Pancreas (tissue), 10 donors: ENCODE measurements around the gene ACKR3. TPM values are rescaled to one million over a fixed set of nuclear protein-coding genes. Genes with fewer than 3 reads are reported as not detected.

Source experiments
- ATAC-seq, 4 donors: fragments of 200-7000 bp; cut with Tn5 transposase; one replicate each; pipeline versions ENCODE4 v1.8.0 to v1.9.1; 2020; ENCODE audit warnings: mild to moderate bottlenecking in 4 of 4, moderate library complexity in 4 of 4
- DNase-seq, 6 donors: peaks; one replicate each; pipeline ENCODE4 v3.0.0-alpha.2; 2020
- FAIRE-seq: peaks from 2 replicates; lab custom pipeline; 2012; peaks lifted over from hg19 to GRCh38; lab: Jason Lieb, UNC
- H3K27ac ChIP-seq, 4 donors: fragments of 200-600 bp; sonication (generic); 1 replicate in 3 of 4; 2 replicates in 1 of 4; pipeline versions ENCODE4 v1.5.0 to v1.8.0; 2020
- H3K27me3 ChIP-seq, 4 donors: fragments of 200-600 bp; one replicate each; pipeline ENCODE4 v1.8.0; 2021
- H3K36me3 ChIP-seq, 3 donors: fragments of 200-600 bp; sonication (generic) in 1 of 3; one replicate each; pipeline versions ENCODE4 v1.5.0 to v1.8.0; 2020 to 2021
- H3K4me1 ChIP-seq, 3 donors: fragments of 200-600 bp; one replicate each; pipeline ENCODE4 v1.8.0; 2021
- H3K4me3 ChIP-seq, 4 donors: fragments of 200-600 bp; sonication (generic) in 2 of 4; one replicate each; pipeline versions ENCODE4 v1.5.0 to v1.8.0; 2020 to 2021
- H3K9me3 ChIP-seq, 4 donors: fragments of 200-600 bp; one replicate each; pipeline ENCODE4 v1.8.0; 2021
- CTCF ChIP-seq, 4 donors: fragments of 200-600 bp; sonication (generic) in 3 of 4; IDR thresholded peaks; one replicate each; pipeline versions ENCODE4 v1.5.0 to v1.8.0; 2021; ENCODE audit warnings: antibody characterized with exemption in 4 of 4
- WGBS, 2 donors: extraction: QIAGEN DNeasy Blood & Tissue Kit; methylation state at CpG; one replicate each; pipeline ENCODE4 v1.1.7; 2013; 5-methylcytosine and 5-hydroxymethylcytosine counted together
- intact Hi-C, 3 donors: fragments of 100-400 bp; cut with DNase I; formaldehyde crosslinking; loops; one replicate each; pipeline versions ENCODE4 v1.11.1 to v1.14.2; 2022
- polyA plus RNA-seq, 2 donors: library from polyadenylated mRNA; stranded (reverse); fragments of 200-250 nt; gene quantifications; one replicate each; pipeline ENCODE4 v1.2.3, GENCODE V29; 2013
- total RNA-seq, 6 donors: library from RNA; stranded (reverse); fragmentation: NEBNext Ultra II Directional in 4 of 6; extraction: Animal tissue kit (Norgen Biotek cat#: 25700) in 4 of 6; gene quantifications; one replicate each; pipeline versions ENCODE4 v1.2.1 to v1.2.4, GENCODE V29; 2021 to 2023
- donor health status: healthy with polysubstance abuse.
- donor health status: DM: no; HTN: no; CAD: no; lungs with moderate emphysema.
- donor health status: DM: no; HTN: no; CAD: no.
- donor health status: control.
- donor health status: control.
- donor health status: Bipolar disorder and iron deficiency.
- donor health status: DM: yes; HTN: yes; CAD: no.
- donor health status: DM: no; HTN: no; CAD: no.
- donor health status: DM: no; HTN: no; CAD: no.
- donor health status: DM: yes; HTN: yes; CAD: no.

The ACKR3 gene
- total and polyA plus RNA-seq, 8 donors = 6.2 to 30.3 (median 12.9) TPM

DNA sequence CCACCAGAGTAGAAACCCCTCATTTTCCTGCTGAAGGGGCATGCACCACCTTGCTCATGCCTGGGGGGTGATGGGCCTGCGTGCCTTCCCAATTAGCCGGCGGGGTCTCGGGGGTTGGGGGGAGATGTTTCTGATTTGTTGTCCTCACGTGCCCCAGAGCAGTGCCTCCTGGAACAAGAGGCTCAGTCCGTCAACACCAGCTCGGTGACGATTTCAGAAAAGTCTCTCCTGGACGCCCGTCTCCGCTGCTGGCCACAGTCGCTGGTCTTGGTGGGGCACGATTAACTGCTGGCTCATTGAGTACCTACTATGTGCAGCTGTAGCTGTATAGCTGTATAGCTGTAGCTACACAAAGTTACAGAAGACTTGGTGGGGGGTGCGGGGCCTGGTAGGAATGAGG is 4.4 kb downstream of the ACKR3 start:
- Histone ChIP-seq H3K4me3 (peak overlapping the region in 2 of 4 donors; percentile 52 to 53), H3K4me1 (peaks cover 1 to 46% (median 14%) of the 10 kb centered on the region in 3 donors), H3K9me3 (no peaks in the 10 kb centered on the region), H3K27me3 (no peaks in the 10 kb centered on the region), H3K27ac (peak overlapping the region; percentile 18 to 66 (median 26)), H3K36me3 (no peaks in the 10 kb centered on the region)
- 42 to 45% methylated on average over 14 of the region's 14 CpGs for WGBS, 2 donors
- no peak for FAIRE-seq
- no peak for TF ChIP-seq CTCF (IDR thresholded peaks at IDR 0.05)
- ATAC-seq = no peak
- intact Hi-C loops = no loop called here
- no peak for DNase-seq

- Histone ChIP-seq H3K27me3 (no peaks in the 10 kb centered on the region), H3K36me3 (no peaks in the 10 kb centered on the region), H3K4me1 (peaks cover 5 to 50% (median 15%) of the 10 kb centered on the region in 3 donors), H3K4me3 (peak overlapping the region in 2 of 4 donors; percentile 6 to 53), H3K9me3 (no peaks in the 10 kb centered on the region), H3K27ac (peak overlapping the region; percentile 8 to 66 (median 30))
- no peak for FAIRE-seq
- peak; percentile 6 to 40 (median 19) for ATAC-seq
- peak in 4 of 6 donors; percentile 66 to 74 (median 68) for DNase-seq
- no peak for TF ChIP-seq CTCF (IDR thresholded peaks at IDR 0.05)
- WGBS, 2 donors = 38 to 42% methylated on average over 18 of the region's 18 CpGs
- intact Hi-C loops = no loop called here
Measured at GRCh38 chr2:236574424-236575145, 5.0 kb downstream of the ACKR3 start.

- no peak for TF ChIP-seq CTCF (IDR thresholded peaks at IDR 0.05)
- ATAC-seq = no peak
- DNase-seq = no peak
- intact Hi-C loops = no loop called here
- Histone ChIP-seq H3K4me3 (no peak overlapping the region), H3K27ac (peak overlapping the region; percentile 54 to 75 (median 64)), H3K4me1 (peaks cover 5 to 59% (median 22%) of the 10 kb centered on the region in 3 donors), H3K27me3 (no peaks in the 10 kb centered on the region), H3K36me3 (peaks cover 0 to under 1% (median 0%) of the 10 kb centered on the region in 3 donors), H3K9me3 (no peaks in the 10 kb centered on the region)
- no peak for FAIRE-seq
- 49 to 58% methylated on average over 11 of the region's 11 CpGs for WGBS, 2 donors
Measured at GRCh38 chr2:236575510-236575909, 5.9 kb downstream of the ACKR3 start.

GRCh38 chr2:236576087-236576486 is 6.5 kb downstream of the ACKR3 start:
- intact Hi-C loops = no loop called here
- ATAC-seq = peak in 1 of 4 donors; percentile 0

More at GRCh38 chr2:236576087-236576486, 6.5 kb downstream of the ACKR3 start:
- peaks cover 0 to 6% (median 2%) of the 10 kb centered on the region in 3 donors for H3K36me3 ChIP-seq
- no peaks in the 10 kb centered on the region for H3K27me3 ChIP-seq
- H3K4me3 ChIP-seq = no peak overlapping the region
- H3K9me3 ChIP-seq = no peaks in the 10 kb centered on the region
- peak in 1 of 6 donors; percentile 22 for DNase-seq
- no peak for FAIRE-seq
- WGBS, 2 donors = 37 to 48% methylated on average over 8 of the region's 8 CpGs
- peak overlapping the region; percentile 54 to 75 (median 64) for H3K27ac ChIP-seq
- peaks cover 5 to 61% (median 22%) of the 10 kb centered on the region in 3 donors for H3K4me1 ChIP-seq
- TF ChIP-seq CTCF (IDR thresholded peaks at IDR 0.05) = no peak
